GM21786 (cell line): ENCODE data around the gene CDK13.
"Not testable (repeated sequence)": the region's sequence is repeated elsewhere in the genome, so short reads cannot be mapped to it uniquely, and the experiment has no call there.

Source experiments
- ATAC-seq: cut with Tn5 transposase; IDR thresholded peaks from one replicate; pipeline ENCODE4 v1.9.1; 2021; ENCODE audit not compliant: unreplicated experiment

The CDK13 gene

DNA sequence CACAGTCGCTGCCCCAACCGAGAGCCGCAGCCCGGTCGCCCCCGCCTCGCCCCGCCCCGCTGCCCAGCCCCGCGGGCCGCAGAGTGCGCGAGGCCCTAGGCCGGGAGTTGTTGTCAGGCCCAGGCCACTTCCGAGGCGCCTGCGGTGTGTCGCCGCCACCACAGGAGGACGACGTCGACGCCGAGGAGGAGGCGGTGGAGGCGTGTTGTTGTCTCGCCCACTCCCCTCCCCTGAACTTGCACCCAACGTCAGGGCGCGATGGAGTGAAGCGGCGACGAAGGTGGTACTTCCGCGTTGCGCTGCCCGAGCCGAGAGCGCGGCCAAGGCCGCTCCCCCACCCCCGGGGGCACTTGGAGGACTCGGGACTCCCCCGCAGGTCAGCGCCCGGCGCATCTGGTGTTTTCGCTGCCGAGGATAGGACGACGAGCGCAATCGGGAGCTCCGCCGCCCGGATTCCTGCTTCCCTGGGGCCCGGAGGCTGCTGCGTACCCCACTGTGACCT, at the start of gene CDK13:
TSS of gene CDK13 (plus strand) at position 286 of the 502 bp plus-strand sequence. CDS start 386 bp downstream, outside the sequence.
- ATAC-seq: peak; percentile 31

- no peak for ATAC-seq
Observed at GRCh38 chr7:39904077-39904486, 46.0 kb upstream of the CDK13 start.

- ATAC-seq: no peak
Observed at GRCh38 chr7:39908141-39908540, 41.9 kb upstream of the CDK13 start.

DNA sequence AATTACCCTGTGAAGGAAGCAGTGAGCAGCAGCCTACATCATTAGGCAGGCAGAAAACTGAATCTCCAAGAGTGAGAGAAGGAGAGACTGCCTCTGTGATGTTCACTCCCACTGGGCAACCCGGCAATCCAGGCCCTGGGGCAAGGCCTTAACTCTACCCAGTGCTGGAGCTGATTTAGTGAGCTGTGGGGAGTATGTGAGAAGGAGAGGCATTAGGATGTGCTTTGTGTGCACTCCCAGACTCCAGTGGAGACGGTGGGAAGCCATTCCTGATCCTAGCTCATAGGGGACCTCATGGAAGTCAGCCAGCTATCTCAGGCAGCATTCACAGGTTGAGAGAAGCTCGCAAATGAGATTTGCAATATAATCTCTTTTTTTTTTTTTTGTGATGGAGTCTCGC, 41.1 kb upstream of the CDK13 start:
- ATAC-seq: no peak

DNA sequence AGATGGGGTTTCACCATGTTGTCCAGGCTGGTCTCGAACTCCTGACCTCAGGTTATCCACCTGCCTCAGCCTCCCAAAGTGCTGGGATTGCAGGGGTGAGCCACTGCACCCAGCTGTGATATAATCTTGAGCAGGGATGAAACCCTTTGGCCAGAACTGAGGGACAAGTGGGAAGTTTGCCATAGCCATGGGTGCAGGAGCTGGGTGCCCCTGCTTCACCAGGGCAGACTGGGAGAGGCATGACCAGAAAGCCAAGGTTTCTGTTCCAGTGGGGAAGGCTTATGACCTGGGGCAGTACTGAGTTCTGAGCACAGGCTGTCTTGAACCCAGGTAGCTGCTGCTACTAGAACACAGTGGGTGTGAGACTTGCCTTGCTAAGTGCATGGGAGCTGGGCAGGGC, 40.5 kb upstream of the CDK13 start:
- no peak for ATAC-seq

DNA sequence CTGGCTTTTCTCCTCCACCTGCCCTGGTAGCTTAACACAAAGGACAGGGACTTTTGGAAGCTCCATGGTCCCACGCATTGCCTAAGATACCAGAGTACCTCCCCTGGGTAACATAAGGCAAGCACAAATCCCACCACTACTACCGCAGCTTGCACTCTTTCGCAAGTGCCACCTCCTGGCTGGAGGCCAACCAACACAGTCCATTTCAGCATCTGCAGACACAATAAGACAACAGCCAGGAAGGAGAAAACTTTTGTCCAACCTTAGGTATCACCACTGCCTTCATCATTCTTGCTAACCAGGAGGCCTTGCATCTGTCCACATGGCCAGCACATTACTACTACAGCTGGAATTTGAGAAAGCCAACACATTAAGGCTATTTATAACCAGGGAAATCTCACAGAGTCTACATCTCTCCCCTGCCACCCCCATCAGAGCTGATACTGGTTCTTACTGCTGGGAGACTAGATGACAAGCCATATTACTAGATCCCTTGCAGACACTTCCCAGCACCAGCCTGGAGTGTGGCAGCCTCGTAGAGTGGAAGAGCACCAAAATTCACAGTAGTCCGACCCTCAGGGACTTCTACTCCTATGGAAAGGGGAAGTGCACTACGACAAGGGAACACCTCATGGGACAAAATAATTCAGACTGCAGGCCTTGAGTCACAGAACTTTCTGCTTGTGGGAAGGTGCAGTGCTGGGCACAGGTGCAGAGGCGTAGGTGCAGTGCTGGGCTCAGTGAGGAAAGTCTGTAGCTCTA, 39.8 kb upstream of the CDK13 start:
- no peak for ATAC-seq

- no peak for ATAC-seq
Observed at GRCh38 chr7:39911167-39911566, 38.9 kb upstream of the CDK13 start.

DNA sequence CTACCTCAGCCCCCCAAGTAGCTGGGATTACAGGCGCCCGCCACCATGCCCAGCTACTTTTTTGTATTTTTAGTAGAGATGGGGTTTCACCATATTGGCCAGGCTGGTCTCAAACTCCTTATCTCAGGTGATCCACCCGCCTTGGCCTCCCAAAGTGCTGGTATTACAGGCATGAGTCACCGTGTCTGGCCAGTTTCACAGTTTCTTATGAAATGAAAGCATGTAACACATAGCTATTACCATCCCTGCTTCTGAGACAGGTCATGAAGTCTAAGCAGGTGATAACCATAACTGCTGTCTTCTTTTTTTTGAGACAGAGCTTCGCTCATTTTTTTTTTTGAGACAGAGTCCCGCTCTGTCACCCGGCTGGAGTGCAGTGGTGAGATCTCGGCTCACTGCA, 34.2 kb upstream of the CDK13 start:
- ATAC-seq: not testable (repeated sequence)

DNA sequence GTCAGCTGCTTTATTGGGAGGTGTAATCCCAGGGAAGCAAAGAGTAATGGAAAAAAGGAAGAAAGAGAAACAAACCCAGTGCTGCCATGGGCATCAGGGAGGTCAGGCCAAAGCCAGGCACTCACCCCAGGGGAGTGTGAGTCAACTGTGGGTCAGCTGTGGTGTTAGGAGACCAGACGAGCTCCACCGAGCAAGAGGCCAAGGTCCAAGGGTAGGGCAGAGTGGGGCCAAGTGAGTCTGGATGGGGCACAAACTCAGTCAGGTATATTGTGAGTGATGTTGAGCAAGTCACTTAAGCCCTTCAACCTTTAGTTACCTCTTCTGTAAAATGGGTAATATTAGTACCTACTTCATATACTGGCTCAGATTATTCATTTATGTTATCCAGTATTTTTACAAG, 30.4 kb upstream of the CDK13 start:
- ATAC-seq: no peak

- ATAC-seq: no peak
Observed at GRCh38 chr7:39921506-39922175, 28.4 kb upstream of the CDK13 start.

DNA sequence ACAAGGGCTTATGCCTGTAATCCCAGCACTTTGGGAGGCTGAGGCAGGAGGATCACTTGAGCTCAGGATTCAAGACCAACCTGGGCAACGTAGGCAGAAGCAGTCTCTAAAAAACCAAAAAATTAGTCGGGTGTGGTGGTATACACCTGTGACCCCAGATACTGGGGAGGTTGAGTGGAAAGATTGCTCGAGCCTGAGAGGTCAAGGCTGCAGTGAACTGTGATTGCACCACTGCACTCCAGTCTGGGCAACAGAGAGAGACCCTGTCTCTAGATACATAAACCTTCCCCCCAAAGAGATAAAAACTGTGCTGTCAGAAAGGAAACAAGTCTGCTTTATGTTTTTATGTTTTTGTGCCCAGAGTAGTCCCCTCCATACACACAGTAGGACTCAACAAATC, 27.5 kb upstream of the CDK13 start:
- ATAC-seq: no peak

DNA sequence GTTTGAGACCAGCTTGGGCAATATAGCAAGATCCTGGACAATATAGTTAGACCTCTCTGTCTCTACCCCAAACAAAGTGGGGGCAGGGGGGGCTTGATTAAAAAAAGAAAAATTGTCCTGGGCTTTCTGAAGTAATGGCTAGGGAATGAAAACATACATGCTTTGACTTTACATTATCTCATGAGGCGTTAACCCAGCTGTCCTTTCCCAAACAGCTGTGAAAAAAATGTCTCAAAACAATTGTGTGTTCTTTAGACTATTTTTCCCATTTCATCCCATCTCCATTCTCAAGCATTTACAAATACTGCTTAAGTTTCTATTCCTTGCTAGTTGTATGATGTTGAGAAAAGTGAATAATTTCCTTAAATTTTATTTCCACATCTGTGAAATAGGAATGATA, 27.0 kb upstream of the CDK13 start:
- no peak for ATAC-seq

DNA sequence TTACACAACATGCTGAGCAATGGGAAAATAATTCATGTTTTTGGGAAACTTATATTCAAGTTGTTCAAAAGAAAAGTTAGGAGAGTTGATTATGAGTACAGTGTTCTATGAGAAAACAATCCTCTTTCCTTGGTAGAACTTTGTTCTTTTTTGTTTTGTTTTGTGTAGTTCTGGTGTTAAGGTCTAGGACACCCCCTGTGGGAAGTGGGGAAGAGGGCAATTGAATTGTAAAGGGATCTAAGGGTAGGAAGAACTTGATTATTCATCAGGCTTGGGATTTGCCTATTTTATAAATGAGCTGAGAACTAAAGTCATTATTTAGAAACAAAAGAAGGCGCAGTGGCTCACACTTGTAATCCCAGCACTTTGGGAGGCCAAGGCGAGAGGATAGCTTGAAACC, 25.9 kb upstream of the CDK13 start:
- ATAC-seq: no peak

GRCh38 chr7:39926111-39926510, 23.9 kb upstream of the CDK13 start:
- no peak for ATAC-seq

DNA sequence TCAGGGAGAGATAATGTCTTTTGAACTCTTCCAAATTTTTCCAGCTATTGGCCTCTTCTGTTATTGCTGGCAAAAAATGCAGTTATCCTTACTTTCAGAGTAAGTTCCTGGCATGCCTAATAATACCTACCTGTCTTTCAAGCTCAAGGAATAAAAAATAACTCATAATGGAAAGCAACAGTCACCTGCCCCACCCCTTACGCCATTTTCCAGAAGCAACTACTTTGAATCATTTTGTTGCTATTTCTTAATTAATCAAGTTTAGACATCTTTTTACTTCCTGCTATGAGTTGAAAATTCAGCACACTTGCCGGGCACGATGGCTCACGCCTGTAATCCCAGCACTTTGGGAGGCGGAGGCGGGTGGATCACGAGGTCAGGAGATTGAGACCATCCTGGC, 23.0 kb upstream of the CDK13 start:
- ATAC-seq: no peak

- no peak for ATAC-seq
Observed at GRCh38 chr7:39934132-39934531, 15.9 kb upstream of the CDK13 start.

DNA sequence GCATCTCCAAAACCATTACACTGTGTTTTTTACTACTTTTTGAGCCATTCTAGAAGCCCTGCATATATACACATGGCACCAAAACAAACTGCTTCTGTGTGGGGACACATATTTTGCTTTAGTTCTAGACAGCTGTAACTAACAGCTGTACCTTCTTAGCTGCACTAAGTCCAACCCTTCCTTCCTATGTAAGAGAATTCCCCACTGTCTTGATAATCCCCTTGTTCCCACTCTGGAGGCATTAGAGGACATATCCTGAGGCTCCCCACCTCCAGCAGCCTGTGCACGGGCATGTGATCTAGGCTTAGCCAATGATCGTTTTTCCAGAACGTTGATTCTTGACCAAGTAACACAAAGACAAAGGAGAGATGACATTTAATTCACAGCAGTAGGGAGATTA, 13.3 kb upstream of the CDK13 start:
- ATAC-seq: no peak

GRCh38 chr7:39937366-39938153, 12.5 kb upstream of the CDK13 start:
- ATAC-seq: no peak

DNA sequence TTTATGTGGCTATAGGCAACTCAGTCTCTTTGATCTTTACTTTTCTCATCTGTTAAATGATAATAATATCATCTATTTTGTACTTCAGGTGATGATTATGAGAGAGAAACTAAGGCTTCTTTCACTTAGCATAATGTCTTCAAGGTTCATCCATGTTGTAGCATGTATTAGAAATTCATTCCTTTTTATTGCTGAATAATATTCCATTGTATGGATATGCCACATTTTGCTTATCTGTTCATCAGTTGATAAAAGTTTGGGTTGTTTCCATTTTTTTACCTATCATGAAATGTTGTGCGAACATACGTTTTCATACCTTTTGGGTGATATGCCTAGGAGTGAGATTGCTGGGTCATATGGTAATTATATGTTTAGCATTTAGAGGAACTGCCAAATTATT, 7.2 kb upstream of the CDK13 start:
- no peak for ATAC-seq

GRCh38 chr7:39946693-39947092, 3.4 kb upstream of the CDK13 start:
- no peak for ATAC-seq

DNA sequence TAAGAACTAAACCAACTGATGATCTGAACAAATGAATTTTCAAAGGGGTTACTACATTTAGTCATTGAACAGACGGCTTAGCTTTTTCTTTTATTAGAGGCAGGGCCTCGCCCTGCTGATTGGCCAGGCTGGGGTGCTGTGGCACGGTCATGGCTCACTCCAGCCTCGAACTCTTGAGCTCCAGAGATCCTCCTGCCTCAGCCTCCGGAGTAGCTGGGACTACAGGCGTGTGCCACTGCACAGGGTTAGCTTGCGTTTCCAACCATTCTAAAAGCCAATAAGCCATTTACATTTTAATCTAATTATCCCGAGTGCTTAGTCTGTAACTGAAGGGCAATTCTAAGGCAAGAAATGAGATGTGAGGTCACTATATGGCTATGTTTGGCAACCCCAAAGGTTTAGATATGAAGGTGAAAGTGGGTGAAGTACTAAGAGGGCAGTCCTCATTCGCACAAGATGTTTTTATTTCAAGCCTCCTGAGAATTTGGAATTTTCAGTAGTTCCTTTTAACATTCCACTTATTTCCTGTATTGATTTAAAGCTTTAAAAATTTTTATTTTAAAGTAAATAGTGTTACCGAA, 1.6 kb upstream of the CDK13 start:
- no peak for ATAC-seq
